ENCODE measurements around the gene CEMIP.

CEMIP gene

DNA sequence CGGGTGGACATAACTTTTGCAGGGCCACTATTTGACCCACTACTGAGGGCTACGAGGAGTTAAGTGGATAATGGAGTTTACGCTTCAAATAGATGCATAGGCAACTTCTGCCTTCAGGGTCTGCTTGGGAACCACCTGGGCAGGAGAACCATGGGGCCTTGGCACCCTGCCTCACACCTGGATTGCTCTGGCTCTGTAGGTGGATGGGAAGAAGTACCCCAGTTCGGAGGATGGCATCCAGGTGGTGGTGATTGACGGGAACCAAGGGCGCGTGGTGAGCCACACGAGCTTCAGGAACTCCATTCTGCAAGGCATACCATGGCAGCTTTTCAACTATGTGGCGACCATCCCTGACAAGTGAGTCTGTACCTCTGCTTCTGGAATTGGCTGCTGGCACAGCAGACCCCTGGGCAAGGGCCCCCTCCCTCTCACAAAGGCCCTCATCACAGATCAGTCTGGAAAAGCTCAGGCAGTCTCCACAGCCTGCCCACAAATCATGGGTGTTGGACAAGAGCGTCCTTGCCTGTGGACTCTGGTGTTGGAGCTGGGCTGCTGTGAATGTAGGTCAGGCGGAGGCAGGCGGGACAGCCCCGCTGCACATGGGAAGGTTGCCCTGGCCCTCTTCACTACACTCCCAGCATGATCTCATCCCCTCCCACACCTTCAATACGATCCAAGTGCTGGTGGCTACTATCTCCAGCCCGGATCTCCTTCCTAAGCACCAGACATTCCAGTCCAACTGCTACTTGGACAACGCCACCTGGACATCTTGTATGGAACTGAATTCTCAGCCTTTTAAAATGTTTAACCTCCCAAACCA, 163.8 kb downstream of the CEMIP start:
- no CpG with 5 or more reads among the region's 16 CpGs for WGBS (ENCODE audit: insufficient coverage, insufficient read length)
- no peaks in the 10 kb centered on the region for H3K9me3 ChIP-seq (ENCODE audit: control insufficient read depth, insufficient read depth, low read length)
- H3K4me1 ChIP-seq (ENCODE audit: control insufficient read depth, insufficient read depth, low read length) = no peaks in the 10 kb centered on the region
- H3K4me3 ChIP-seq (ENCODE audit: low read length) = no peak overlapping the region; the same call in 1 of the 2 replicates
- H3K27ac ChIP-seq (ENCODE audit: low read length) = no peak overlapping the region
- no peak for DNase-seq (ENCODE audit: low read depth, low spot score)
- H3K27me3 ChIP-seq (ENCODE audit: control insufficient read depth, insufficient read depth, low read length) = no peaks in the 10 kb centered on the region
- H3K36me3 ChIP-seq (ENCODE audit: control insufficient read depth, insufficient read depth, low read length) = peaks cover 7% of the 10 kb centered on the region

DNA sequence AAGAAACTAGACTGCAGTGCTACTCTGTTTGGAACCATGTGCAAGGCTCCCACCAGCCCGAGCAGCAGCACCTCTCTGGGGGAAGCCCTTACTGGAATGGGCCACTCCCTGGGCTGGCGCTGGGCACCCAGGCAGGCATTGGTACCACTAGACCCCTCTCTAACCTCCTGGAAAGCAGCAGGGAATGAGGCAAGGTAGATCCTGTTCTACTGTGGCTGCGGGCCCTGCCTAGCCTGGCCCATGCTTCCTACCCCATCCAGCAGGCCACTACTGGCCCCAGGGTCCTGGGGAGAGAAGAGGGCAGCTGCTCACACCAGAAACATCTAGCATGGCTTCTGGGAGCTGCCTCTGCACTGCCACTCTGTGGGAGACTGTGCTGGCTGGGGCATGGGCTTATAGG, 165.6 kb downstream of the CEMIP start:
- no CpG with 5 or more reads among the region's 3 CpGs for WGBS (ENCODE audit: insufficient coverage, insufficient read length)
- Histone ChIP-seq H3K9me3 (ENCODE audit: control insufficient read depth, insufficient read depth, low read length) (no peaks in the 10 kb centered on the region), H3K4me1 (ENCODE audit: control insufficient read depth, insufficient read depth, low read length) (no peaks in the 10 kb centered on the region), H3K36me3 (ENCODE audit: control insufficient read depth, insufficient read depth, low read length) (peaks cover 7% of the 10 kb centered on the region), H3K4me3 (ENCODE audit: low read length) (no peak overlapping the region), H3K27ac (ENCODE audit: low read length) (no peak overlapping the region), H3K27me3 (ENCODE audit: control insufficient read depth, insufficient read depth, low read length) (no peaks in the 10 kb centered on the region)
- DNase-seq (ENCODE audit: low read depth, low spot score) = no peak

DNA sequence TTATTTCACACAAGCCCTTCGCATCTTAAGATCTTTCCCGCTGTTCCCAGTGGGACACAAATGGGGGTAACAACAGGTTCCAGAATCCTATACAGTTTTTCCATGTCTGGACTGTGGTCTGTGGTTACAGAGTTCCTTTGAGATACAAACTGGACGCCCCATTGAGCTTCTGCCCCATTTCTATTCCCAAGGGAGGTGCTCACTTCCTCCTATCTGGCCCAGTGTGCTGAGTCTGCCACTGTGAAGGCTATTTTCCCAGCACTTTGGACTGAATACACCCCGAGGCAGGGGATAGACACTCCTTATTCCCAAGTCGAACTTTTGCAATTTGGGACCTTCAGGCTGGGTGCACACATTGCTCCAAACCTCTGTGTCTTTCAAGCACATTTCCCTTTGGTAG, 166.4 kb downstream of the CEMIP start:
- no peak for DNase-seq (ENCODE audit: low read depth, low spot score)
- Histone ChIP-seq H3K27me3 (ENCODE audit: control insufficient read depth, insufficient read depth, low read length) (no peaks in the 10 kb centered on the region), H3K27ac (ENCODE audit: low read length) (no peak overlapping the region), H3K36me3 (ENCODE audit: control insufficient read depth, insufficient read depth, low read length) (peaks cover 7% of the 10 kb centered on the region), H3K4me3 (ENCODE audit: low read length) (no peak overlapping the region), H3K9me3 (ENCODE audit: control insufficient read depth, insufficient read depth, low read length) (no peaks in the 10 kb centered on the region), H3K4me1 (ENCODE audit: control insufficient read depth, insufficient read depth, low read length) (no peaks in the 10 kb centered on the region)
- no CpG with 5 or more reads among the region's 5 CpGs for WGBS (ENCODE audit: insufficient coverage, insufficient read length)

GRCh38 chr15:80946576-80946975, 167.4 kb downstream of the CEMIP start:
- no peaks in the 10 kb centered on the region for H3K27me3 ChIP-seq (ENCODE audit: control insufficient read depth, insufficient read depth, low read length)
- no peak overlapping the region for H3K4me3 ChIP-seq (ENCODE audit: low read length)
- H3K4me1 ChIP-seq (ENCODE audit: control insufficient read depth, insufficient read depth, low read length) = no peaks in the 10 kb centered on the region
- no peaks in the 10 kb centered on the region for H3K9me3 ChIP-seq (ENCODE audit: control insufficient read depth, insufficient read depth, low read length)
- H3K36me3 ChIP-seq (ENCODE audit: control insufficient read depth, insufficient read depth, low read length) = peaks cover 7% of the 10 kb centered on the region
- WGBS (ENCODE audit: insufficient coverage, insufficient read length) = no CpG with 5 or more reads among the region's 8 CpGs
- H3K27ac ChIP-seq (ENCODE audit: low read length) = no peak overlapping the region
- no peak for DNase-seq (ENCODE audit: low read depth, low spot score)

GRCh38 chr15:80948651-80949292, 169.6 kb downstream of the CEMIP start:
- no CpG with 5 or more reads among the region's 13 CpGs for WGBS (ENCODE audit: insufficient coverage, insufficient read length)
- H3K36me3 ChIP-seq (ENCODE audit: control insufficient read depth, insufficient read depth, low read length) = peaks cover 5% of the 10 kb centered on the region
- no peak overlapping the region for H3K4me3 ChIP-seq (ENCODE audit: low read length)
- no peak for DNase-seq (ENCODE audit: low read depth, low spot score)
- no peak overlapping the region for H3K27ac ChIP-seq (ENCODE audit: low read length)
- H3K9me3 ChIP-seq (ENCODE audit: control insufficient read depth, insufficient read depth, low read length) = no peaks in the 10 kb centered on the region
- H3K27me3 ChIP-seq (ENCODE audit: control insufficient read depth, insufficient read depth, low read length) = no peaks in the 10 kb centered on the region
- H3K4me1 ChIP-seq (ENCODE audit: control insufficient read depth, insufficient read depth, low read length) = no peaks in the 10 kb centered on the region; the same call in 1 of the 2 replicates

DNA sequence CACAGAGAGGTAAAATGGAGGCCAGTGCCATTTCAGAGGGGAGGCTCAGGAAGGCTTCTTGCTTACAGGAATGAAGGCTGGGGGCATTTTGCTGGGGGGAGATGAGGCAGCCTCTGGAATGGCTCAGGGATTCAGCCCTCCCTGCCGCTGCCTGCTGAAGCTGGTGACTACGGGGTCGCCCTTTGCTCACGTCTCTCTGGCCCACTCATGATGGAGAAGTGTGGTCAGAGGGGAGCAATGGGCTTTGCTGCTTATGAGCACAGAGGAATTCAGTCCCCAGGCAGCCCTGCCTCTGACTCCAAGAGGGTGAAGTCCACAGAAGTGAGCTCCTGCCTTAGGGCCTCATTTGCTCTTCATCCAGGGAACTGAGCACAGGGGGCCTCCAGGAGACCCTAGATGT, 170.6 kb downstream of the CEMIP start:
- Histone ChIP-seq H3K9me3 (ENCODE audit: control insufficient read depth, insufficient read depth, low read length) (no peaks in the 10 kb centered on the region), H3K36me3 (ENCODE audit: control insufficient read depth, insufficient read depth, low read length) (peaks cover 5% of the 10 kb centered on the region), H3K27me3 (ENCODE audit: control insufficient read depth, insufficient read depth, low read length) (no peaks in the 10 kb centered on the region), H3K27ac (ENCODE audit: low read length) (no peak overlapping the region), H3K4me3 (ENCODE audit: low read length) (no peak overlapping the region), H3K4me1 (ENCODE audit: control insufficient read depth, insufficient read depth, low read length) (peaks cover 7% of the 10 kb centered on the region; the same call in 1 of the 2 replicates)
- no CpG with 5 or more reads among the region's 4 CpGs for WGBS (ENCODE audit: insufficient coverage, insufficient read length)
- no peak for DNase-seq (ENCODE audit: low read depth, low spot score)

DNA sequence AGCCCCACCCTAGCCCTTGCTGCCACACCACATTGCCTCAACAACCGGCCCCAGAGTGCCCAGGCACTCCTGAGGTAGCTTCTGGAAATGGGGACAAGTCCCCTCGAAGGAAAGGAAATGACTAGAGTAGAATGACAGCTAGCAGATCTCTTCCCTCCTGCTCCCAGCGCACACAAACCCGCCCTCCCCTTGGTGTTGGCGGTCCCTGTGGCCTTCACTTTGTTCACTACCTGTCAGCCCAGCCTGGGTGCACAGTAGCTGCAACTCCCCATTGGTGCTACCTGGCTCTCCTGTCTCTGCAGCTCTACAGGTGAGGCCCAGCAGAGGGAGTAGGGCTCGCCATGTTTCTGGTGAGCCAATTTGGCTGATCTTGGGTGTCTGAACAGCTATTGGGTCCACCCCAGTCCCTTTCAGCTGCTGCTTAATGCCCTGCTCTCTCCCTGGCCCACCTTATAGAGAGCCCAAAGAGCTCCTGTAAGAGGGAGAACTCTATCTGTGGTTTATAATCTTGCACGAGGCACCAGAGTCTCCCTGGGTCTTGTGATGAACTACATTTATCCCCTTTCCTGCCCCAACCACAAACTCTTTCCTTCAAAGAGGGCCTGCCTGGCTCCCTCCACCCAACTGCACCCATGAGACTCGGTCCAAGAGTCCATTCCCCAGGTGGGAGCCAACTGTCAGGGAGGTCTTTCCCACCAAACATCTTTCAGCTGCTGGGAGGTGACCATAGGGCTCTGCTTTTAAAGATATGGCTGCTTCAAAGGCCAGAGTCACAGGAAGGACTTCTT, 171.3 kb downstream of the CEMIP start:
- H3K27me3 ChIP-seq (ENCODE audit: control insufficient read depth, insufficient read depth, low read length) = no peaks in the 10 kb centered on the region
- WGBS (ENCODE audit: insufficient coverage, insufficient read length) = no CpG with 5 or more reads among the region's 8 CpGs
- peaks cover 8% of the 10 kb centered on the region; the same call in 1 of the 2 replicates for H3K4me1 ChIP-seq (ENCODE audit: control insufficient read depth, insufficient read depth, low read length)
- no peak overlapping the region for H3K4me3 ChIP-seq (ENCODE audit: low read length)
- peaks cover 5% of the 10 kb centered on the region for H3K36me3 ChIP-seq (ENCODE audit: control insufficient read depth, insufficient read depth, low read length)
- no peaks in the 10 kb centered on the region for H3K9me3 ChIP-seq (ENCODE audit: control insufficient read depth, insufficient read depth, low read length)
- H3K27ac ChIP-seq (ENCODE audit: low read length) = no peak overlapping the region
- no peak for DNase-seq (ENCODE audit: low read depth, low spot score)

DNA sequence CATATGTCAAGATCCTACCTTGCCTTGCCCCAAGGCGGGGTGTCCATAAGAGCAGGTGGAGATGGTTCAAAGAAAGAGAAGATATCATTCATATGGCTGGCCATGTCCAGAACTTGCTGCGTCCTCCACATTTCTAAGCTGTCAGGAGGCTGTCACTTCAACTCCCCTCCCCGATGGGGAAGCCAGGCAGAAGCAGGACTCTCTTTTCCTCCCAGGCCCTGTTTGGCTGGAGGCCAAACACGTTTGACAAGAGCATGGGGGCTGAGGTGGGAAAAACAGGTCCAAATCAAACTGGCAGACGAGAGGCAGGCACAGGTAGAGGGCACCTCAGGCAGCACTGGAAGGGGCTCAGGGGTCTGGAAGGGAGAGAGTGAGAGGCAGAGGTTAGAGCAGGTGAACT, 172.8 kb downstream of the CEMIP start:
- H3K4me1 ChIP-seq (ENCODE audit: control insufficient read depth, insufficient read depth, low read length) = peaks cover 8% of the 10 kb centered on the region; the same call in 1 of the 2 replicates
- H3K9me3 ChIP-seq (ENCODE audit: control insufficient read depth, insufficient read depth, low read length) = no peaks in the 10 kb centered on the region
- DNase-seq (ENCODE audit: low read depth, low spot score) = no peak
- no peak overlapping the region for H3K4me3 ChIP-seq (ENCODE audit: low read length)
- H3K27me3 ChIP-seq (ENCODE audit: control insufficient read depth, insufficient read depth, low read length) = no peaks in the 10 kb centered on the region
- peaks cover 3% of the 10 kb centered on the region; the same call in 1 of the 2 replicates for H3K36me3 ChIP-seq (ENCODE audit: control insufficient read depth, insufficient read depth, low read length)
- no peak overlapping the region for H3K27ac ChIP-seq (ENCODE audit: low read length)
- no CpG with 5 or more reads among the region's 5 CpGs for WGBS (ENCODE audit: insufficient coverage, insufficient read length)

DNA sequence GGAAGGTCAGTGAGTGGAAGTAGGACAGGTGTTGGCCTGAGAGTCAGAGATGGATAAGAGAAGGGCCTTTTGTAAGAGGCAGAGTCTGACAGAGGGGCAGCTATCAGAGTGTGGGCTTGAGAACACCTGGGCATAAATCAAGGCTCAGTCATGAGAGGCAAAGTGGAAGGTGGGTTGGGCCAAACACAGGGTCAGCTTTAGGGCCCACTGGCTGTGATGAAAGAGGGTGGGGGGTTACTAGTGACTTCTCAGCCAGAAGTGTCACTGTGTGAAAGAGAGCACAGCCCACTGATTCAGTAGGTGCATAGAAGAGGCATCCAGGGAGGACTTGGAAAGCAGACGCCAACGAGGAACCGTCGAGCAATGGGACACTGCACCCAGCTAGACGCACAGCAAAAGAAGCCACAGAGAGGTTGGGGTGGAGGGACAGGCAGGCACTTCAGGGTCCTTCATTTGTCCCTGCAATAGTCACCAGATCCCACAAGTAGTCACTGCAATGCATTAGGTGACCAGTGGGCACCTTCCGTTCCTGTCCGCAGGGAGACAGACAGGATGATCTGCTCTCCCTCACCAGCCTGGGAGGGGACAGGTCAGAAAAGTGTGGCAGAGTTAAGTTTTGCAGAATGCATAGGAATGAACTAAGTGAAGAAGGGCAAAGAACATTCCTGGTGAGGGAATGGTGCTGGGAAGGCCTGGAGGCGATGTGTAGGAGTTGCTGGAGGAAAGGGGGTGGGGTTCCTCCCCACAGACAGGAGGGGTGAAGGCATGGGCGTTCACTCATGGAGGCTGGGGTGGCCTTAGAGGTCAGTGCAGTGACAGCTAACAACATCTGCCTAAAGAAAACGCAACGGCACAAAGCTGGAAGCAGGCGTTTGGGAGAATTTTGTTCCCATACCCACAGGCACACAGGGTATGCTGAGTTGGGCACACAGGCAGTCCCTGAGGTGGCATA, 174.1 kb downstream of the CEMIP start:
- H3K36me3 ChIP-seq (ENCODE audit: control insufficient read depth, insufficient read depth, low read length) = peaks cover 3% of the 10 kb centered on the region; the same call in 1 of the 2 replicates
- no CpG with 5 or more reads among the region's 12 CpGs for WGBS (ENCODE audit: insufficient coverage, insufficient read length)
- no peak for DNase-seq (ENCODE audit: low read depth, low spot score)
- no peak overlapping the region for H3K27ac ChIP-seq (ENCODE audit: low read length)
- H3K4me1 ChIP-seq (ENCODE audit: control insufficient read depth, insufficient read depth, low read length) = peaks cover 8% of the 10 kb centered on the region; the same call in 1 of the 2 replicates
- no peak overlapping the region for H3K4me3 ChIP-seq (ENCODE audit: low read length)
- H3K27me3 ChIP-seq (ENCODE audit: control insufficient read depth, insufficient read depth, low read length) = no peaks in the 10 kb centered on the region
- H3K9me3 ChIP-seq (ENCODE audit: control insufficient read depth, insufficient read depth, low read length) = no peaks in the 10 kb centered on the region
